OCI-LY3 (cell line): Measurements from ENCODE around the gene ALDOA.

Experiments
- H2AFZ ChIP-seq: fragments of 200-600, 300-600 bp; shearing (Covaris generic); 2 replicates; pipeline ENCODE4 v1.6.0; 2014; ENCODE audit warnings: antibody characterized with exemption, low read depth, low read length
- H3K27ac ChIP-seq: fragments of 200-600, 300-600 bp; sonication (generic); 2 replicates; pipeline ENCODE4 v1.5.1; 2014; ENCODE audit warnings: mild to moderate bottlenecking, low read length, moderate library complexity, mixed read lengths
- H3K27me3 ChIP-seq: fragments of 200-600, 300-600 bp; sonication (generic); 2 replicates; pipeline ENCODE4 v1.6.1; 2014; ENCODE audit warnings: low read depth, low read length, mixed read lengths
- H3K36me3 ChIP-seq: fragments of 200-600, 300-600 bp; sonication (generic); replicated peaks from 2 replicates; pipeline ENCODE3; 2014; ENCODE audit warnings: low read depth, low read length, mixed read lengths
- H3K4me1 ChIP-seq: fragments of 300-600, 200-600 bp; sonication (generic); 2 replicates; pipeline ENCODE4 v1.6.1; 2014; ENCODE audit warnings: low read length, mixed read lengths
- H3K4me2 ChIP-seq: fragments of 200-600, 300-600 bp; sonication (generic); 2 replicates; pipeline ENCODE4 v1.6.1; 2014; ENCODE audit warnings: low read length, mixed read lengths
- H3K4me3 ChIP-seq: fragments of 300-600, 200-600 bp; sonication (generic); 2 replicates; pipeline ENCODE4 v1.5.1; 2014; ENCODE audit warnings: antibody characterized with exemption, mild to moderate bottlenecking, low read length, moderate library complexity
- H3K79me2 ChIP-seq: fragments of 300-600, 200-600 bp; shearing (Covaris generic); 2 replicates; pipeline ENCODE4 v1.6.1; 2014; ENCODE audit warnings: mild to moderate bottlenecking, low read length, mixed read lengths
- H3K9ac ChIP-seq: fragments of 300-600, 200-600 bp; shearing (Covaris generic); 2 replicates; pipeline ENCODE4 v1.6.0; 2014; ENCODE audit warnings: mild to moderate bottlenecking, low read length, moderate library complexity
- H3K9me3 ChIP-seq: fragments of 200-600, 300-600 bp; shearing (Covaris generic); 2 replicates; pipeline ENCODE4 v1.6.1; 2014; ENCODE audit warnings: low read length, mixed read lengths; ENCODE audit not compliant: insufficient read depth
- H4K20me1 ChIP-seq: fragments of 200-600, 300-600 bp; sonication (generic); 2 replicates; pipeline ENCODE4 v1.6.1; 2016; ENCODE audit warnings: low read length, mixed read lengths; ENCODE audit not compliant: insufficient read depth
- CTCF ChIP-seq: fragments of 200-600, 300-600 bp; sonication (generic); IDR thresholded peaks from 2 replicates; pipeline ENCODE4 v1.5.1; 2014; ENCODE audit warnings: antibody characterized with exemption, low read length, low read depth
- EZH2phosphoT487 ChIP-seq: fragments of 200-600 bp; shearing (Covaris generic); IDR thresholded peaks from 2 replicates; pipeline ENCODE4 v1.6.1; 2018; ENCODE audit warnings: antibody characterized with exemption, mixed run types, low read depth

Gene ALDOA

DNA sequence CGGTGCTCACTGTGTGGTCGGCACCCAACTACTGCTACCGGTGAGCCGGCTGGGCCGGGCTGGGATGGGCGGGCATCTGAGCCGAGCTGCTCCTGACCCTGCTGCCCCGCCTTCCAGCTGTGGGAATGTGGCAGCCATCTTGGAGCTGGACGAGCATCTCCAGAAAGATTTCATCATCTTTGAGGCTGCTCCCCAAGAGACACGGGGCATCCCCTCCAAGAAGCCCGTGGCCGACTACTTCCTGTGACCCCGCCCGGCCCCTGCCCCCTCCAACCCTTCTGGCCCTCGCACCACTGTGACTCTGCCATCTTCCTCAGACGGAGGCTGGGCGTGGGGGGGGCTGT is 19.2 kb downstream of the ALDOA start:
- Histone ChIP-seq H3K4me2 (no peak overlapping the region), H3K36me3 (peaks cover 46% of the 10 kb centered on the region), H3K79me2 (peaks cover 2% of the 10 kb centered on the region)

GRCh38 chr16:30085247-30085646 is 19.7 kb downstream of the ALDOA start:
- H3K4me2 ChIP-seq: no peak overlapping the region
- H3K79me2 ChIP-seq: no peaks in the 10 kb centered on the region
- H2AFZ ChIP-seq: no peak overlapping the region
- no peaks in the 10 kb centered on the region for H3K27me3 ChIP-seq
- H3K27ac ChIP-seq: no peak overlapping the region
- H4K20me1 ChIP-seq: no peaks in the 10 kb centered on the region
- no peak for TF ChIP-seq EZH2phosphoT487
- TF ChIP-seq CTCF: no peak
- no peak overlapping the region for H3K9ac ChIP-seq
- H3K9me3 ChIP-seq: no peaks in the 10 kb centered on the region
- no peaks in the 10 kb centered on the region for H3K4me1 ChIP-seq
- H3K36me3 ChIP-seq: peaks cover 44% of the 10 kb centered on the region
- H3K4me3 ChIP-seq: no peak overlapping the region

More for the DNA sequence above, 19.2 kb downstream of the ALDOA start:
- no peak for TF ChIP-seq CTCF
- no peak for TF ChIP-seq EZH2phosphoT487
- no peak overlapping the region for H3K9ac ChIP-seq
- H3K9me3 ChIP-seq: no peaks in the 10 kb centered on the region
- no peak overlapping the region for H3K27ac ChIP-seq
- H4K20me1 ChIP-seq: no peaks in the 10 kb centered on the region
- H3K27me3 ChIP-seq: no peaks in the 10 kb centered on the region
- H3K4me1 ChIP-seq: no peaks in the 10 kb centered on the region
- no peak overlapping the region for H2AFZ ChIP-seq
- H3K4me3 ChIP-seq: no peak overlapping the region

DNA sequence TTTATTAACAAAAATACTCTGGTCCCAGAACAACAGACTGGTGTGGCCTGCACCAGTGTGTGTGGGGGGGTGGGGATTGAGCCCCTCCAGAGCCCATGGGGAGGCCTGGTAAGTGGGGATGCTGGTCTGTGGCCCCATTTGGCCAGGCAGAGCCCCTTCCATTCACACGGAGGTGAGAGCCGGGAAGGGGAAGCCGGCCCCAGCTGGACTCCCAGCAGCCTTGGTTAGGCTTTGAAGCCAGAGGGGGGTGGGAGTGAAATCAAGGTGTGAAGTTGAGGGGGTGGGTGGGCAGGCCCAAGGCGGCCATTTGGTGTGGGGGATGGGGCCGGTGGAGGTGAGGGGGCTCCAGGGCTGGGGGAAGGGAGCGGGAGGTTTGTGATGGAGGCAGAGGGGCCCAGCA is 20.3 kb downstream of the ALDOA start:
- TF ChIP-seq EZH2phosphoT487 (no peak), CTCF (no peak)
- H4K20me1 ChIP-seq: no peaks in the 10 kb centered on the region
- H3K4me2 ChIP-seq: no peak overlapping the region
- H3K9me3 ChIP-seq: no peaks in the 10 kb centered on the region
- no peak overlapping the region for H3K4me3 ChIP-seq
- no peaks in the 10 kb centered on the region for H3K79me2 ChIP-seq
- H2AFZ ChIP-seq: no peak overlapping the region
- H3K36me3 ChIP-seq: peaks cover 41% of the 10 kb centered on the region
- H3K27ac ChIP-seq: no peak overlapping the region
- H3K9ac ChIP-seq: no peak overlapping the region
- H3K4me1 ChIP-seq: no peaks in the 10 kb centered on the region
- H3K27me3 ChIP-seq: no peaks in the 10 kb centered on the region

GRCh38 chr16:30086291-30087140 is 21.0 kb downstream of the ALDOA start:
- no peak overlapping the region for H3K4me3 ChIP-seq
- H3K27me3 ChIP-seq: no peaks in the 10 kb centered on the region
- H3K9me3 ChIP-seq: no peaks in the 10 kb centered on the region
- no peaks in the 10 kb centered on the region for H4K20me1 ChIP-seq
- no peak overlapping the region for H2AFZ ChIP-seq
- no peak overlapping the region for H3K9ac ChIP-seq
- no peak for TF ChIP-seq CTCF
- TF ChIP-seq EZH2phosphoT487: no peak
- H3K36me3 ChIP-seq: peaks cover 36% of the 10 kb centered on the region
- no peak overlapping the region for H3K4me2 ChIP-seq
- H3K27ac ChIP-seq: no peak overlapping the region
- H3K79me2 ChIP-seq: no peaks in the 10 kb centered on the region
- no peaks in the 10 kb centered on the region; the same call in 1 of the 2 replicates for H3K4me1 ChIP-seq
